AG08395 (cell line): ENCODE data around the gene SIGLEC1.

Experiments used
- DNase-seq: peaks from one replicate; pipeline ENCODE4 v3.0.0; 2012; ENCODE audit warnings: mixed read lengths, low spot score

The SIGLEC1 gene

GRCh38 chr20:3728876-3729275 lies 16.5 kb upstream of the SIGLEC1 start:
- DNase-seq = no peak

- DNase-seq = no peak
Observed at GRCh38 chr20:3728354-3728753, 16.0 kb upstream of the SIGLEC1 start.

GRCh38 chr20:3727401-3728021 lies 15.1 kb upstream of the SIGLEC1 start:
- DNase-seq = peak; percentile 69

DNA sequence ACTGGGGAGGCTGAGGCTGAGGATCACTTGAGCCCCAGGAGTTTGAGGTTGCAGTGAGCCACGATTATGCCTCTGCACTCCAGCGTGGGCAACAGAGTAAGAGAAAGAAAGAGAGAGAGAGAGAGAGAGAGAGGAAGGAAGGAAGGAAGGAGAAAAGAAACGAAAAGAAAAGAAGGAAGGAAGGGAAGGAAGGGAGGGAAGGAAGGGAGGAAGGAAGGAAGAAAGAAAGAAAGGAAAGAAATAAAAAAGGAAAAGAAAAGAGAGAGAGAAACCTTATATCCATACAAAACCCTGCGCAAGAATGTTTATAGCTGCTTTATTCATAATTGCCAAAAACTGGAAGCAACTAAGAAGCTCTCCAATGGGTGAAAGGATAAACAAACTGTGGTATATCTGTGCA lies 12.0 kb upstream of the SIGLEC1 start:
- DNase-seq = no peak

DNA sequence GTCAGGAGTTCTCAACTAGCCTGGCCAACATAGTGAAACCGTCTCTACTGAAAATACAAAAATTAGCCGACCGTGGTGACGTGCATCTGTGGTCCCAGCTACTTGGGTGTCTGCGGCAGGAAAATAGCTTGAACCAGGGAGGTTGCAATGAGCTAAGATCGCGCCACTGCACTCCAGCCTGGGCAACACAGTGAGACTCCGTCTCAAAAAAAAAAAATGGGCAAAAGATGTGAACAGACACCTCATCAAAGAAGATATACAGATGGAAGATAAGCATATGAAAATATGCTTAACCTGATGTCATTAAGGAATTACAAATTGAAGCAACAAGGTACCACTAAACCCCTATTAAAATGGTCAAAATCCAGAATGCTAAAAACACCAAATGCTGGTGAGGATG lies 10.9 kb upstream of the SIGLEC1 start:
- no peak for DNase-seq

- DNase-seq = no peak
Observed at GRCh38 chr20:3721912-3722311, 9.5 kb upstream of the SIGLEC1 start.

GRCh38 chr20:3720626-3721025 lies 8.2 kb upstream of the SIGLEC1 start:
- DNase-seq = no peak

DNA sequence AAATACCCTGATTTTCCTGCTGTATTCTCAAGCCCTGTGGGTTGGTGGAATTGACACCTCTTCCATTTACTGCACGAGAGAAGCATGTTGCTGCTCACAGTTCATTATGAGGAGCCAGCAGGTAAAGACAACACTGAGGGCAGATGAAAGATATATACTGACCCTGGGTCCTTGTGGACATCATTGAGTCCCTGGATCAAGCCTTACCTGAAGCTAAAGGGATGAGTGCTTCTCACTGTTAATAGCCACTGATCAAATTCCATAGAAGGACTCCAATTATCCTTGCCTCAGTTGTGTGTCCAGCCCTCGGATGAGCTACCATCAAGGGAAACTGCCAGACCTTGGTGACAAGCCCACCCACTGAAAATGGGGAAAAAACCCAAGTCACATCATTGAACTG lies 7.7 kb upstream of the SIGLEC1 start:
- DNase-seq = no peak

DNA sequence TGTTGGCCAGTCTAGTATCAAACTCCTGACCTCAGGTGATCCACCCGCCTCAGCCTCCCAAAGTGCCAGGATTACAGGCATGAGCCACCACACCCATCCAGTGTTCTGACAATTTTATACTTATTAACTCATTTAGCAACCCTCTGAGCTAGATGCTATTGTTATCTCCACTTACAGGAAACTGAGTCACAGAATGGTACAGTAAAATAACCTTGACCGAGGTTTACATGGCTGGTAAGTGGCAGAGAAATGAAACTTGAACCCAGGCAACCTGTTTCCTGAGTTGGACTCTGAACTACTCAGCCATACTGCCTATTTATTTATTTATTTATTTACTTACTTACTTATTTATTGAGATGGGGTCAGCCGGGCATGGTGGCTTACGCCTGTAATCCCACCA lies 6.6 kb upstream of the SIGLEC1 start:
- no peak for DNase-seq

DNA sequence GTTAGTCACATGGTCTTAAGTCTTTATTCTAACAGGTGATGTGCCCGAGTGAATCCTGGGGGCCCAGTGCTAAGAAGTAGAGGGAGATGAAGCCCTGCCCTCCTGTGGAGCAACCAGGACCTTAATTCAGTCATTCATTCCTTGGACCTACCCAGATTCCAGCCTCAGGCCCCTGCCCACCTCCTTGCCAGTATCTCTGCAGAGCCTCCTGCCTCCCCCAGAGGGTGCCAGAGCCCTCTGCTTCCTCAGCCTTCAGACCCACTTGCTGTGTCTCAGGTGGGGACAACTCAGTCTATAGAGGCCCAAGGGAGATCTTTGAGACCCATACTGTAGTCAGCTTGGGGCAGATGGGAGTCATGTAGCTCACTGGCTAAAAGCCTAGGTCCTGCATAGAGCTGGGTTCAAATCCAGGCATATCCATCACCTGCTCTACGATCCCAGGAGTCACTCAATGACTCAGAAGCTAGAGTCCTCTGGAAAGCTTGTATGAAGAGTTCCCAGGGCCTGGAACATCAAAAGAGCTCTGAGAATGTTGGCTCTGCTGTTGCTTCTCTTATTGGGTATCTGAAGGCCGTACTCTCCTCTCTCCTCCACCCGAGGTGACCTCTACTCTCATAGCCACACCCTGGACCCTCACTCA lies 3.9 kb upstream of the SIGLEC1 start:
- DNase-seq = peak; percentile 64

GRCh38 chr20:3714092-3714491 lies 1.7 kb upstream of the SIGLEC1 start:
- no peak for DNase-seq

DNA sequence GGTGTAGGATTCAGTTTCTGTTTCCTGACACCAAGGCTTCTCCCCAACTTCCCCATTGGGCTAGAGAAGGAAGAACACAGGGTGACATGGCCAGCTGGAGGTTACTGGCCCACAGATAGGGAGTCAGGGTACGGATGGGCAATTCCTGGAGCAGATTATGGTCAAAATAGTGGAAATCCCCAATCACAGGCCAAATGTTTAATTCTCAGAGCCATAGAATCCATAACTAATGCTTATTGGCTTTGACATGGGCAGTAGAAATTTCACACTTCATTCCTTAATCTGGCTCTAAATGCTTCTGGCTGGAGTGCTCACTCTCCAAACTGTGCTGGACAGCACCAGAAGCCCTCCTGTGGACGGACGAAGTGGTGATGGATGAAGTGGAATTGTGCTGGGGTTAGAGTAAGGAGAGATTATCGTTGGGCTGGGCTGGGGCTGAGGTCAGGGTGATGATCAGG lies 887 bp downstream of the SIGLEC1 start:
- DNase-seq = no peak

DNA sequence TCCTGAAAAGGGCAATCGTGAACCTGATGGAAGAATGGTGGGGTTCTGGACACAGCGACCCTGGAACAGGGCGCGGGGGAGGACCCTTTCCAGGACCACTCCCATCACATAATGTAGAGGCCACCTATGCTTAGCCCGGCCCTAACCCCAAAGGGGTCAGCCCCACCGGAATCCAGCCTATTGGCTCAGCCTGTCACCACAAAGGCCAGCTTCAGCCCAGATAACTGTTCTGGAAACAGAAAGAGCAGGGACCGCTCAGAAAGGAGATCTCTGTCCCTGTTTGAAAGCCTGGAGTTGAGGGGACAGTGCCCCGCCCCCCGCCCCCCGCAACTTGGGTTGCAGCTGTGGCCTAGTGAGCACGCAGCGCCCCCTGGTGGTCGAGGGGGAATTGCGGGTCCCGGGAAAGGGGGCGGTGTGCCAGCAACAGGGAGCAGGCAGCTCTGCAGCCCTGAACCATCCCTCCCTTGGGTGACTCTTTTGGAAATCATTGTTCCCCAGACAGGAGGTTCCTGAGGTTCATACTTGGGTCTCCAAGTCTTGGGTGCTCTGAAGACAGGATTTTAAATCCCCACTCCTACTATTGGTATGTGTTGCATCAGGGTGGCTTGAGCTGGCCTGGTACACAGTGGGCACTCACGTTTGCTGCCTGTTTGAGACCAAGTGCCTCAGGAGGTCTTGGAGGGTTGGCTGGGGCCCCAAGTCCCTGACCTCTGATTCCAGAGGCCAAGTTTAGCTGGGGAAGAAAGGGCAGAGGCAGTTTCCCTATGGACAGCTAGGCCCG lies 1.5 kb downstream of the SIGLEC1 start:
- peak; percentile 79 for DNase-seq

GRCh38 chr20:3710011-3710466 lies 2.4 kb downstream of the SIGLEC1 start:
- DNase-seq = no peak

- no peak for DNase-seq
Observed at GRCh38 chr20:3707508-3707899, 4.9 kb downstream of the SIGLEC1 start.

GRCh38 chr20:3706774-3707507 lies 5.5 kb downstream of the SIGLEC1 start:
- peak; percentile 70 for DNase-seq

DNA sequence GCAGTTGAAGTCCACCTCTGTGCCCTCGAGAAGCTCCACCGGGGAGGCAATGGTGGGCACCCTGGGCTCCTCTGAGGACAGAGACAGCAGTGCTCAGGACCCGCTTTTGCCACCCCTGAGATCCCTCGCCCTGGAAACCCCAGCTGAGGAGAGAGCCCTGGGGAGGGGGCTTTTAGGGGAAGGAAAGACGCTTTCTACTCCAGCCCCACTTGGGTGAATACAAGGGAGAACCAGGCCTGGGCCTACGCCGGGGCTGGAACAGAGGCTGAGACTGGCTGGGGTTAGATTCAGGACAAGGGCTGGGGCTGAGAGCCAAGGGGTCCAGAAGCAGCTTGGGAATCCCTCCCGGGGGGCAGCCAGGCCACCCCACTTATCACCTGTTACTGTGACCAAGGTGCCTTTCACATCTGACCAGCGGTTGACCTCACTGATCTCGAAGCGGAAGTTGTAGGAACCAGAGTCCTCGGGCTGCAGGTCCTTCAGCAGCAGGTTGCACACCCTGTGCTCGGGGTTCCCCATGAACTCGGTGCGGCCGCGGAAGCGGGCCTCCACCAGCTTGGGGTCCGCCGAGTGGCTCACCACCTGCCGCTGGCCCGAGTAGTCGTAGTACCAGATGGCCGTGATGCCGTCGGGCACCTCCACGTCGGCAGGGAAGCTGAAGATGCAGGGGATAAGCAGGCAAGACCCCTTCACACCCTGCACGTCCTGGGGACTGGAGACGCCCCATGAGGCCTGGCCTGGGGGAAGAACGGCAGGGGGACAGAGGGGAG lies 6.2 kb downstream of the SIGLEC1 start:
- DNase-seq = no peak

DNA sequence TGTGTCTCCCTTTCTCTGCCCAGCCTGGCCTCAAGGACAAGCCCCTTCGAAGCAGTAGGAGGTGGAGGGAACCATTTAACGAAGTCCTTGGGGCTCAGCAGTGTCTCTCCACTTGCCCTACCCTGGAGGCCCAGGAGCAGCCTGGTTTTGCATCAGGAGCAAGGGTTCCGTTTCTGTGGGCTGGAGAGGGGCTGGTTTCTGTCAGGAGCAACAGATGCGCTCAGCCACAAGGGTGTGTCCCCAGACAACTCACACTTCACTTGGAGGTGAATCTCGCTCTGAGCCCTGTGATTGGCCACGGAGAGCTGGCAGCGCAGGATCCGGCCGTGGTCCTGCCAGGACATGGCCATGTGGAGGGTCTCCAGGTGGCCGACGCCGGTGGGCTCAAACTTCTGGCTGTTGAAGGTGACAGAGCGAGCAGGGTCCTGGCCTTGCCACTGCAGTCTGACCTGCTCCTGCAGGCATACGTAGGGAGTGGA lies 6.9 kb downstream of the SIGLEC1 start:
- no peak for DNase-seq

DNA sequence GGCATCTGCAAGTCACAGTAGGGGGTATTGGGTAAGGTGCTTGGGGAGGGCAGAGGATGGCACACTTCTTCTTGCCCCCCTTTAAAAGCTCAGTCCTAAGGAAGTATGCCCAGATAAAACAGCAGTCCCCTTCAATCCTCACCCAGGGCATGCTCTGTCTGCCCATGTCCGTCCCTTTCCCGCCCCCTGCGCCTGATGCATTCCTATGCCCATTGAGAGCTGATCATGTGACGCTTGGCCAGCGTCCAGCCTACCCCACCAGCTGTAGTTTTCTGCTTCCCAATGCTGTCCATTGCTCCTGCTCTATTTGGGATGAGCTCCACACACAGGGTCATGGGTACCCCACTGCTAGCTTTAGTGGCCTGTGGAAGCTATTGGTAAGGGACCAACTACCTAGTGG lies 8.3 kb downstream of the SIGLEC1 start:
- DNase-seq = no peak

GRCh38 chr20:3702611-3703391 lies 9.6 kb downstream of the SIGLEC1 start:
- DNase-seq = no peak
